Tibial nerve (tissue), 3 donors: ENCODE measurements around the gene ELOVL4.
A peak's percentile ranks its signal among the peaks of the same experiment; 100 is the strongest.

Source experiments
- POLR2A ChIP-seq, 2 donors: fragments of 450-650 bp; IDR thresholded peaks; one replicate each; pipeline ENCODE4 v1.6.1; 2017; ENCODE audit warnings: antibody characterized with exemption in 2 of 2, mild to moderate bottlenecking in 2 of 2, moderate library complexity in 2 of 2
- TF ChIP-seq, protein P1 (sequence below), 5 experiments: fragments of 200-600 bp in 3 of 5; fragments of 450-650 bp in 2 of 5; sonication (generic) in 3 of 5; IDR thresholded peaks; one replicate each; pipeline ENCODE4 v1.5.1; 2016 to 2019; ENCODE audit warnings: antibody characterized with exemption in 5 of 5, mild to moderate bottlenecking in 3 of 5, moderate library complexity in 2 of 5

DNA sequence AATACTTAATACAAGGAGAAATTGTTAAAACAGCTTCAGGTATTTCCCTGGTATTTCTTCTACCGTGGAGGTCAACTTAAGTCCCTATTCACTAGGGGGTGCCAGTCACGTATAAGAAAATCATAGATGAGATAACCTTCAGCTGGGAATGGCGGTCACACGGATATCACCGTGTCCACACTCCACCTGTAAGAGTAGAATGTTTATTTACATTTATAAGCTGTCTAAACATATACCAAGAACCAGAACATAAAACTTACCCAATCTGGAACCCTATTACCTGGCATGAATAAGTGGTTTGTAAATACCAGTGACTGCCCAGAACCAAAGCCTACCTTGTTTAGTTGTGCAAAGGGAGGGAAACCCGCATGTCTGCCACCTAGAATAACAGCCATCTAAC, 1.9 kb upstream of the ELOVL4 start:
- no peak for TF ChIP-seq POLR2A (IDR thresholded peaks at IDR 0.05)
- TF ChIP-seq, protein P1, sequence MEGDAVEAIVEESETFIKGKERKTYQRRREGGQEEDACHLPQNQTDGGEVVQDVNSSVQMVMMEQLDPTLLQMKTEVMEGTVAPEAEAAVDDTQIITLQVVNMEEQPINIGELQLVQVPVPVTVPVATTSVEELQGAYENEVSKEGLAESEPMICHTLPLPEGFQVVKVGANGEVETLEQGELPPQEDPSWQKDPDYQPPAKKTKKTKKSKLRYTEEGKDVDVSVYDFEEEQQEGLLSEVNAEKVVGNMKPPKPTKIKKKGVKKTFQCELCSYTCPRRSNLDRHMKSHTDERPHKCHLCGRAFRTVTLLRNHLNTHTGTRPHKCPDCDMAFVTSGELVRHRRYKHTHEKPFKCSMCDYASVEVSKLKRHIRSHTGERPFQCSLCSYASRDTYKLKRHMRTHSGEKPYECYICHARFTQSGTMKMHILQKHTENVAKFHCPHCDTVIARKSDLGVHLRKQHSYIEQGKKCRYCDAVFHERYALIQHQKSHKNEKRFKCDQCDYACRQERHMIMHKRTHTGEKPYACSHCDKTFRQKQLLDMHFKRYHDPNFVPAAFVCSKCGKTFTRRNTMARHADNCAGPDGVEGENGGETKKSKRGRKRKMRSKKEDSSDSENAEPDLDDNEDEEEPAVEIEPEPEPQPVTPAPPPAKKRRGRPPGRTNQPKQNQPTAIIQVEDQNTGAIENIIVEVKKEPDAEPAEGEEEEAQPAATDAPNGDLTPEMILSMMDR (IDR thresholded peaks at IDR 0.05): peak in 4 of 5 experiments; percentile 27 to 55 (median 38)
